PC-3 (cell line): ENCODE results near the gene FIZ1. TPM values are rescaled to one million over a fixed set of nuclear protein-coding genes. Genes with fewer than 3 reads are reported as not detected.

Source experiments
- ATAC-seq: fragments of 200-7000 bp; cut with Tn5 transposase; 2 replicates; pipeline ENCODE4 v1.9.1; 2020; ENCODE audit warnings: mild to moderate bottlenecking, moderate library complexity
- BruUV-seq: library from RNA; stranded (reverse); fragments of 400-500 nt; replicated peaks from 2 replicates; lab custom pipeline; 2021; lab: Mats Ljungman, UMichigan
- CTCF ChIA-PET: fragments of 300-600 bp; sonication (Branson Sonifier 250); formaldehyde crosslinking; loops from one replicate; lab custom pipeline; 2022; ENCODE audit warnings: antibody characterized with exemption; lab: Charles Lee
- POLR2A ChIA-PET: fragments of 300-600 bp; sonication (Branson Sonifier 250); formaldehyde crosslinking; loops from one replicate; lab custom pipeline; 2022; ENCODE audit warnings: antibody characterized with exemption; ENCODE audit not compliant: unreplicated experiment; lab: Charles Lee
- DNase-seq: peaks from one replicate; pipeline ENCODE4 v3.0.0-alpha.2; 2015
- H2AFZ ChIP-seq: fragments of 300-600 bp; sonication (generic); 2 replicates; pipeline ENCODE4 v1.6.0; 2016; ENCODE audit warnings: antibody characterized with exemption, low read length
- H3F3A ChIP-seq: fragments of 300-600 bp; sonication (generic); one replicate; pipeline ENCODE4 v1.6.0; 2017; ENCODE audit warnings: antibody characterized with exemption, low read length, control low read depth, mild to moderate bottlenecking; ENCODE audit not compliant: unreplicated experiment
- H3K27ac ChIP-seq: fragments of 300-600 bp; sonication (generic); 2 replicates; pipeline ENCODE4 v1.5.1; 2016; ENCODE audit warnings: mild to moderate bottlenecking, low read length
- H3K27me3 ChIP-seq: fragments of 300-600 bp; sonication (generic); 2 replicates; pipeline ENCODE4 v1.6.1; 2016; ENCODE audit warnings: low read length, mixed read lengths
- H3K36me3 ChIP-seq: fragments of 300-600 bp; sonication (generic); 2 replicates; pipeline ENCODE4 v1.6.1; 2016; ENCODE audit warnings: low read depth, mixed run types, low read length, mixed read lengths
- H3K4me1 ChIP-seq: fragments of 300-600 bp; sonication (generic); 2 replicates; pipeline ENCODE4 v1.5.1; 2016; ENCODE audit warnings: low read length; ENCODE audit not compliant: insufficient read depth
- H3K4me2 ChIP-seq: fragments of 300-600 bp; sonication (generic); 2 replicates; pipeline ENCODE4 v1.6.0; 2016; ENCODE audit warnings: low read length
- H3K4me3 ChIP-seq: fragments of 300-600 bp; sonication (generic); 2 replicates; pipeline ENCODE4 v1.5.1; 2016; ENCODE audit warnings: mild to moderate bottlenecking, low read length, mixed read lengths
- H3K79me2 ChIP-seq: fragments of 300-600 bp; sonication (generic); 2 replicates; pipeline ENCODE4 v1.6.1; 2017; ENCODE audit warnings: low read length, mixed read lengths
- H3K9ac ChIP-seq: fragments of 300-600 bp; sonication (generic); 2 replicates; pipeline ENCODE4 v1.6.0; 2016; ENCODE audit warnings: mild to moderate bottlenecking, low read length
- H3K9me2 ChIP-seq: fragments of 300-600 bp; sonication (generic); replicated peaks from 2 replicates; pipeline ENCODE4 v1.6.1; 2016; ENCODE audit warnings: mixed run types, low read length, mixed read lengths
- H3K9me3 ChIP-seq: fragments of 300-600 bp; sonication (generic); 2 replicates; pipeline ENCODE4 v1.6.1; 2016; ENCODE audit warnings: low read length, mixed read lengths
- H4K20me1 ChIP-seq: fragments of 300-600 bp; sonication (generic); 2 replicates; pipeline ENCODE4 v1.6.1; 2016; ENCODE audit warnings: low read length, mixed read lengths
- EZH2 ChIP-seq: fragments of 300-600 bp; sonication (generic); IDR thresholded peaks from one replicate; pipeline ENCODE4 v1.6.1; 2017; ENCODE audit warnings: antibody characterized with exemption, mild to moderate bottlenecking, low read length; ENCODE audit not compliant: unreplicated experiment
- EZH2phosphoT487 ChIP-seq: fragments of 300-600 bp; sonication (generic); IDR thresholded peaks from 2 replicates; pipeline ENCODE4 v1.6.1; 2018; ENCODE audit warnings: mild to moderate bottlenecking, antibody characterized with exemption, low read length, borderline replicate concordance
- intact Hi-C: fragments of 100-400 bp; cut with micrococcal nuclease; formaldehyde crosslinking; loops from 2 replicates; pipeline ENCODE4 v1.9.0; 2023
- total RNA-seq: library from RNA; depleted of rRNA; stranded (reverse); fragments of >200 nt; gene quantifications from 2 replicates; pipeline ENCODE4 v1.2.3, GENCODE V29; 2014
- TF ChIP-seq, protein P1 (sequence below): fragments of 300-600 bp; sonication (generic); conservative IDR thresholded peaks from 2 replicates; pipeline ENCODE4 v1.5.1; 2017; ENCODE audit warnings: antibody characterized with exemption, low read depth, mild to moderate bottlenecking, low read length

The FIZ1 gene
- total RNA-seq, 1 experiment from 2014 or later: 11.7 TPM

DNA sequence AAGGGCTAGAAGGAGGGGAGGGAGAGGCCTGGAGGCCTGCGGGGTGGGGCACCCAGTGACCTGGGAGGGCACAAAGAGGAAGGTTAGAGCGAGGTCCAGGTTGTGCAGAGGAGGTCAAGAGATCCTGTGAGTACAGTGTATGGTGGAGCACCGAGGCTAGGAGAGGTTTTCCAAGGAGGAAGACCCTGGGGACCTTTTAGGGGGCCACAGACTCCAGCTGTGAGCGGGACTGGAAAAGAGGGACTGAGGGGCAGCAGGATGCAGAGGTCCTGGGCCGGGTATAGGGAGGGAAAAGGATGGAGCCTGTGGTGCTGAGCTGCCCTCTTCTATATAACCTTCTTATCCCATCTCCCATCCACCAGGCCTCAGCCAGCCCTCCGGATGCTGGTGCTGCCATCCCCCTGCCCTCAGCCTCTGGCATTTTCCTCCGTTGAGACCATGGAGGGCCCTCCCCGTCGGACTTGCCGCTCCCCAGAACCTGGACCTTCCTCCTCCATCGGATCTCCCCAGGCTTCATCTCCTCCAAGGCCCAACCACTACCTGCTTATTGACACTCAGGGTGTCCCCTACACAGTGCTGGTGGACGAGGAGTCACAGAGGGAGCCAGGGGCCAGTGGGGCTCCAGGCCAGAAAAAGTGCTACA, 45.0 kb upstream of the FIZ1 start:
- H3K36me3 ChIP-seq: peaks cover 14% of the 10 kb centered on the region
- peak overlapping the region; percentile 85 for H3K4me2 ChIP-seq
- no peaks in the 10 kb centered on the region for H3K9me2 ChIP-seq
- no peak overlapping the region for H2AFZ ChIP-seq
- ATAC-seq: no peak
- CTCF ChIA-PET: interaction anchor here (0.5 kb wide), 1 partner anchor 10 kb away, joined by 3 read pairs; no protein-coding TSS in a partner anchor
- no peaks in the 10 kb centered on the region for H3K9me3 ChIP-seq
- POLR2A ChIA-PET: no interaction called here
- H3K27ac ChIP-seq: peak overlapping the region; percentile 53; the same call in 1 of the 2 replicates
- H3F3A ChIP-seq: peaks cover 7% of the 10 kb centered on the region
- peaks cover 47% of the 10 kb centered on the region for H3K4me1 ChIP-seq
- 0 out of 2 replicates have a peak, but pooled peaks cover 4% of the 10 kb centered on the region for H4K20me1 ChIP-seq
- peaks cover 64% of the 10 kb centered on the region for H3K79me2 ChIP-seq
- BruUV-seq: no TSS peak
- intact Hi-C loops: no loop called here
- H3K9ac ChIP-seq: peak overlapping the region; percentile 95
- no peak for TF ChIP-seq EZH2
- TF ChIP-seq, protein P1, sequence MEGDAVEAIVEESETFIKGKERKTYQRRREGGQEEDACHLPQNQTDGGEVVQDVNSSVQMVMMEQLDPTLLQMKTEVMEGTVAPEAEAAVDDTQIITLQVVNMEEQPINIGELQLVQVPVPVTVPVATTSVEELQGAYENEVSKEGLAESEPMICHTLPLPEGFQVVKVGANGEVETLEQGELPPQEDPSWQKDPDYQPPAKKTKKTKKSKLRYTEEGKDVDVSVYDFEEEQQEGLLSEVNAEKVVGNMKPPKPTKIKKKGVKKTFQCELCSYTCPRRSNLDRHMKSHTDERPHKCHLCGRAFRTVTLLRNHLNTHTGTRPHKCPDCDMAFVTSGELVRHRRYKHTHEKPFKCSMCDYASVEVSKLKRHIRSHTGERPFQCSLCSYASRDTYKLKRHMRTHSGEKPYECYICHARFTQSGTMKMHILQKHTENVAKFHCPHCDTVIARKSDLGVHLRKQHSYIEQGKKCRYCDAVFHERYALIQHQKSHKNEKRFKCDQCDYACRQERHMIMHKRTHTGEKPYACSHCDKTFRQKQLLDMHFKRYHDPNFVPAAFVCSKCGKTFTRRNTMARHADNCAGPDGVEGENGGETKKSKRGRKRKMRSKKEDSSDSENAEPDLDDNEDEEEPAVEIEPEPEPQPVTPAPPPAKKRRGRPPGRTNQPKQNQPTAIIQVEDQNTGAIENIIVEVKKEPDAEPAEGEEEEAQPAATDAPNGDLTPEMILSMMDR: no peak
- TF ChIP-seq EZH2phosphoT487: no peak
- no peaks in the 10 kb centered on the region for H3K27me3 ChIP-seq
- peak overlapping the region; percentile 96 for H3K4me3 ChIP-seq
- no peak for DNase-seq

DNA sequence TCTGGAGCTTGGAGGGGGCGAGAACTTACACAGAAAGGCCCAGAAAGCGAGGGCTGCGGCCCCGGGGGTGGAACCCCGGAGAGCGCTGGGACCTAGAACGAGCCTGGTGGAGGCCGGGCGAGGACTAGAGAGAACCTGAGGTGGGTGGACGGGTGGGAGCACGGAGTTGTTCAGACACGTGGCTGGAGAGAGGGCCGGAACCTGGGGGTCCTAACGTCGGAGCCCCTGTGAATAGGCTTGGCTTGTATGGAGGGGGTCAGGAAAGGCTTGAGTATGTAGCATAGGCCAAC, 44.5 kb upstream of the FIZ1 start:
- no peaks in the 10 kb centered on the region for H3K27me3 ChIP-seq
- no peaks in the 10 kb centered on the region for H3K9me3 ChIP-seq
- H3K79me2 ChIP-seq: peaks cover 67% of the 10 kb centered on the region
- H3K9me2 ChIP-seq: no peaks in the 10 kb centered on the region
- H3K4me1 ChIP-seq: peaks cover 46% of the 10 kb centered on the region
- ATAC-seq (no peak), DNase-seq (no peak)
- H3K4me3 ChIP-seq: peak overlapping the region; percentile 96
- ChIA-PET CTCF (no interaction called here), POLR2A (no interaction called here)
- peak overlapping the region; percentile 95 for H3K9ac ChIP-seq
- peak overlapping the region; percentile 53; the same call in 1 of the 2 replicates for H3K27ac ChIP-seq
- 0 out of 2 replicates have a peak, but pooled peaks cover 4% of the 10 kb centered on the region for H4K20me1 ChIP-seq
- no TSS peak for BruUV-seq
- H2AFZ ChIP-seq: no peak overlapping the region
- H3K36me3 ChIP-seq: peaks cover 14% of the 10 kb centered on the region
- TF ChIP-seq EZH2phosphoT487 (no peak), EZH2 (no peak)
- TF ChIP-seq, protein P1: no peak
- H3F3A ChIP-seq: peaks cover 9% of the 10 kb centered on the region
- intact Hi-C loops: no loop called here
- peak overlapping the region; percentile 85 for H3K4me2 ChIP-seq
